Erythroblast (primary cell): ENCODE data around the gene CYB561D2.
A peak's percentile ranks its signal among the peaks of the same experiment; 100 is the strongest.

Source experiments
- DNase-seq, 2 experiments: peaks; one replicate each; lab custom pipeline; 2025; lab: John Stamatoyannopoulos, UW
- GATA1 ChIP-seq: IDR thresholded peaks from 2 replicates; pipeline ENCODE4 v1.6.1; 2011; ENCODE audit warnings: low read depth, mild to moderate bottlenecking, control low read depth, low read length, moderate library complexity
- POLR2A ChIP-seq: IDR thresholded peaks from 2 replicates; pipeline ENCODE4 v1.6.1; 2011; ENCODE audit warnings: mild to moderate bottlenecking, low read length

Gene CYB561D2

GRCh38 chr3:50357481-50357880, 6.8 kb downstream of the CYB561D2 start:
- peak; percentile 50 for DNase-seq
- no peak for TF ChIP-seq POLR2A
- TF ChIP-seq GATA1, result no peak

DNA sequence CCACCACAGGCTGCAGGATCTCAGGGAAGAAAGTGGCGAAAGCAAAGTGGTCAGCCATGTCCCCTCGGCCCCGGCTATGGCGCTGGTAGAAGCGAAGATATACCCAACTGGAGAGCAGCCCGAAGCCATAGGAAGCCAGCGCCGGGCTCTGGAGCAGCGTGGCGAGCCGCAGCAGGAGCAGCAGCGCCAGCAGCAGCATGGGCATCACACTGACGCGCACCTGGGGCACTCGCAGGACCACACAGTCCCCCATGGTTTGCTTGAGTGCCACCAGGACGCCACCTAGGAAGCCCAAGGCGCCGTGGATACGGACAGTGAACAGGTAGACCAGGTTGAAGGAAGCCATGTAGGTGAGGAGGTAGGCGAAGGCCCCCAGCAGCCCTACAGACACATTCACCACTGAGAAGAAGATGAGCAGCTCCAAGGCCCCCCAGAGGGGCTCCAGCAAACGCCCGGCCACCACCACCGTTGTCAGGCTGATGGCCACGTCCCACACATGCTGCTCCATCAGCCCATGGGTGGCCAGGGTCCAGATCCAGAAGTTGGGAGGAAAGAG, 7.8 kb downstream of the CYB561D2 start:
- no peak for DNase-seq

GRCh38 chr3:50358911-50359759, 8.5 kb downstream of the CYB561D2 start, which contains the start of gene TMEM115:
Gene TMEM115, minus strand, starts transcription at chr3:50359521. Its CDS starts 458 bp downstream, at chr3:50359063.
- peak; percentile 97 to 98 for DNase-seq
- TF ChIP-seq GATA1 (no peak), POLR2A (peak; percentile 88)

More for the DNA sequence above, 7.8 kb downstream of the CYB561D2 start:
- no peak for TF ChIP-seq POLR2A
- no peak for TF ChIP-seq GATA1

DNA sequence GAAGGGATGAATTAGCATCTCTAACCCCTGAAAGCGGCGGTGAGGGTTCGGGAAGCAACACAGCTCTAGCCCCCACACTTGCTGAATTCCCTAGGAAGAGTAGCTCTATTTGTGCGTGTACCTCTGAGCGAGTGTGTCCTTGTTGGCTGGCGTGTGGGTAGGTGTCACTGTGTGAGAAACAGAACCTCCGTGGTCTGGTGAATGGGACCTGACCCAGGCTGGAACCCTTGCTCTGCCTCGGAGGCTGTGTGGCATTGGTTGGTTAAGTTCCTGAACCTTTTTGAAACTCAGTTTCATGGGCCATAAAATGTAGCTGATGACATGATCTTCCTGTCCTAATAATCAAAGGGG, 9.1 kb downstream of the CYB561D2 start:
- DNase-seq, result no peak
- TF ChIP-seq GATA1 (no peak), POLR2A (no peak)

- TF ChIP-seq POLR2A (no peak), GATA1 (no peak)
These were observed 14.0 kb downstream of the CYB561D2 start for GRCh38 chr3:50364573-50365079.

GRCh38 chr3:50365080-50365841, 14.6 kb downstream of the CYB561D2 start:
- TF ChIP-seq POLR2A (no peak), GATA1 (no peak)
- DNase-seq, result peak; percentile 85 to 93

More at GRCh38 chr3:50364573-50365079, 14.0 kb downstream of the CYB561D2 start:
- peak in 1 of 2 experiments; percentile 67 for DNase-seq

GRCh38 chr3:50365842-50366220, 15.2 kb downstream of the CYB561D2 start:
- TF ChIP-seq POLR2A (no peak), GATA1 (no peak)
- no peak for DNase-seq

- TF ChIP-seq POLR2A (no peak), GATA1 (no peak)
- DNase-seq, result peak; percentile 35 to 40
These were observed 18.5 kb downstream of the CYB561D2 start for GRCh38 chr3:50369012-50369670.

- TF ChIP-seq GATA1, result no peak
- TF ChIP-seq POLR2A, result no peak
- peak; percentile 41 to 58 for DNase-seq
These were observed 19.9 kb downstream of the CYB561D2 start for GRCh38 chr3:50370594-50370993.

- no peak for TF ChIP-seq GATA1
- TF ChIP-seq POLR2A, result no peak
- peak; percentile 29 to 37 for DNase-seq
These were observed 20.5 kb downstream of the CYB561D2 start for GRCh38 chr3:50371133-50371685.

DNA sequence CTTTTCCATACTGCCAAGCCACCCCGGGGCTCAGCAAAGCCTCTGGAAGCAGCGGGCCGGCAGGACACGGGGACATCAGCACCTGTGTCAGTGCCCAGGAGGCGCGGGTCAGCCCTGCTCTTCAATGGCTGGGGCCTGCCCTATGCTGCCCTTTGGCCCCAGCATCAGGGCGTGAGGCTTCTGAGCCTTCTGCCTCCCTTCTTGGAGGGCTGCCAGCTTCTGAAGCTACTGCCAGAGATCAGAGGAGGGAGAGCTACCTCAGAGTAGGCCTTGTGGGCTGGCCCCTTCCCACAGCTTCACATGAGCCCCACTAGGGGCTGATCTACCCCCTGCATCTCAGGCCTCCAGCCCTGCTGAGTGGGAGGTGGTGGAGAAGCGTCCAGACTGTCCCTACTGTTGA, 21.7 kb downstream of the CYB561D2 start:
- TF ChIP-seq POLR2A (no peak), GATA1 (no peak)
- DNase-seq, result peak; percentile 81 to 83

- TF ChIP-seq GATA1 (no peak), POLR2A (no peak)
These were observed 22.7 kb downstream of the CYB561D2 start for GRCh38 chr3:50373146-50374051.

More at GRCh38 chr3:50373146-50374051, 22.7 kb downstream of the CYB561D2 start:
- DNase-seq, result no peak
